ENCODE results near the gene SLC5A10.

Gene SLC5A10

GRCh38 chr17:18965530-18966236 is 13.7 kb downstream of the SLC5A10 start:
- TF ChIP-seq CTCF (IDR thresholded peaks at IDR 0.05; ENCODE audit: extremely low read depth, missing control alignments) = no peak
- no peak for DNase-seq (ENCODE audit: low spot score)

GRCh38 chr17:18966831-18967624 is 15.1 kb downstream of the SLC5A10 start:
- no peak for TF ChIP-seq CTCF (IDR thresholded peaks at IDR 0.05; ENCODE audit: extremely low read depth, missing control alignments)
- DNase-seq (ENCODE audit: low spot score) = no peak

GRCh38 chr17:18967916-18968315 is 16.0 kb downstream of the SLC5A10 start:
- no peak for DNase-seq (ENCODE audit: low spot score)
- no peak for TF ChIP-seq CTCF (IDR thresholded peaks at IDR 0.05; ENCODE audit: extremely low read depth, missing control alignments)

GRCh38 chr17:18968345-18968744 is 16.4 kb downstream of the SLC5A10 start:
- TF ChIP-seq CTCF (IDR thresholded peaks at IDR 0.05; ENCODE audit: extremely low read depth, missing control alignments) = no peak
- no peak for DNase-seq (ENCODE audit: low spot score)

- no peak for TF ChIP-seq CTCF (IDR thresholded peaks at IDR 0.05; ENCODE audit: extremely low read depth, missing control alignments)
- no peak for DNase-seq (ENCODE audit: low spot score)
Measured at GRCh38 chr17:18968945-18969887, 17.3 kb downstream of the SLC5A10 start.

- DNase-seq (ENCODE audit: low spot score) = no peak
- no peak for TF ChIP-seq CTCF (IDR thresholded peaks at IDR 0.05; ENCODE audit: extremely low read depth, missing control alignments)
Measured at GRCh38 chr17:18970582-18971480, 18.9 kb downstream of the SLC5A10 start.

Measured in GM20000 (cell line).